ENCODE results near the gene ALDH1L1.
A peak's percentile ranks its signal among the peaks of the same experiment; 100 is the strongest.
"Not testable (repeated sequence)": the region's sequence is repeated elsewhere in the genome, so short reads cannot be mapped to it uniquely, and the experiment has no call there.

The ALDH1L1 gene

DNA sequence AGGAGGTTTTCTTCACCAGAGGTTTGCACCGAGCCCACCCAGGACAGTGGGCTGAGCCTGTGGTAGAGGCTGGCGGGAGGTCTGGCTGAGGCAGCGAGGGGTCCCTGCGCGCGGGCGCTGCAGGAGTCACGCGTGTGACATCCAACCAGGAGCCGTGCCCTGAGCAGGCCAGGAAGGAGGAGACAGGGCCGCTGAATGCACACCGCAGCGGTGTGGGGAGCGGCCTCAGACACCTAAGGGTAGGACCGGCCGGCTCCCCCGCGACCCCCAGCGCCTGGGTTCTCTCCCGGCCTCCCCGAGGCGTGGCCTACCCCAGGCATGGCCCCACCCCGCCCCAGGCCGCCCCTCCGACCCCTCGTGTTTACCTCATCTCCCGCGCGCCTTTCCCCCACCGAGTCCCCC is 96.9 kb downstream of the ALDH1L1 start:
- peak; percentile 14 to 33 (median 14) for DNase-seq (ENCODE audit: low read depth in 3 of 3)

DNA sequence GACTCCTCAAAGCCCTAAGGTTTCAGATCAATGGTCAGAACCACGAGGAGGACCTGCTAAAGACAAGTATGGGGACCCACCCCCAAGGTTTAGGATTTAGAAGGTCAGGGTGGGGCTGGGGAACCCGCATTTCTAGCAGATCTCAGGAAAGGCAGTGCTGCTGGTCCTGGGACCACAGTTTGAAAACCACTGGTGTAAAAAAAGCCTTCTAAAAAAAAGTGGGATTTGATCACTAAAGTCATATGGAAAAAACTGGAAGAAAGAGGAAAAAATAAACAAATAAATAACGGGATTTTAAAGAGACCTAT is 97.3 kb downstream of the ALDH1L1 start:
- DNase-seq (ENCODE audit: low read depth in 3 of 3): no peak

- DNase-seq (ENCODE audit: low read depth in 3 of 3): no peak
Measured at GRCh38 chr3:126082362-126083137, 97.8 kb downstream of the ALDH1L1 start.

- no peak for DNase-seq (ENCODE audit: low read depth in 3 of 3)
Measured at GRCh38 chr3:126081618-126082361, 98.6 kb downstream of the ALDH1L1 start.

GRCh38 chr3:126080970-126081369 is 99.4 kb downstream of the ALDH1L1 start:
- no peak for DNase-seq (ENCODE audit: low read depth in 3 of 3)

GRCh38 chr3:126078866-126079265 is 101.5 kb downstream of the ALDH1L1 start:
- no peak for DNase-seq (ENCODE audit: low read depth in 3 of 3)

DNA sequence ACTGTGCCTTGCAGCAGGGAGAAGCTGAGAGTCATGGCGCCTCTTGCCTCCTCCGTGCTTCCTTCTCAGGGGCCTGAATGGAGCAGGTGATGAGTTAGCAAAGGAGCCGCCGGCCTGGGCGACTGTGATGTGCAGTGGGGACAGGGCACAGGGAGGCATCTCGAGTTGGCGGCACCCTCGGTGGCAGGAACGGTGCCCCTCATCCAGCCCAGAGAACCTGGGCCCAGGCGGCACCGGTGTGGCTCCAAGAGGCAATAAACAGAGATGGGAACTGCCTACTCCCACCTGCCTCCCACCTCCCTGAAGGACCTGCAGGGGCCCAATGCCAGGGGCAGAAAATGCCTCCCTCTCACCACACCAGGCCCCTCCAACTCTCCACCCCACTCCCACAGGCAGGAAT is 102.6 kb downstream of the ALDH1L1 start:
- no peak for DNase-seq (ENCODE audit: low read depth in 3 of 3)

DNA sequence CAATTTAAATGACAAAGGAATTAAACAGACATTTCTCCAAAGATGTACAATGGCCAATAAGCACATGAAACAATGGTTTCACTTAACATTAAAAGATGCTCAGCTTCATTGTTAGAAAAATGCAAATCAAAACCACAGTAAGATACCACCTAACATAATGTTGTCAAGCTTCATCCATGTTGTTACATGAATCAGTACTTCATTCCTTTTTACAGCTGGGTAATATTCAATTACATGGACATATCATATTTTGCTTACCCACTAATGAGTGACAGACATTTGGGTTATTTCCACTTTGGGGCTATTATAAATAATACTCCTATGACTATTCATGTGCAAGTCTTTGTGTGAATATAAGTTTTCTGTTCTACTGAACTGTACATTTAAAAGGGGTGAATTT is 104.2 kb downstream of the ALDH1L1 start:
- DNase-seq (ENCODE audit: low read depth in 3 of 3): no peak

DNA sequence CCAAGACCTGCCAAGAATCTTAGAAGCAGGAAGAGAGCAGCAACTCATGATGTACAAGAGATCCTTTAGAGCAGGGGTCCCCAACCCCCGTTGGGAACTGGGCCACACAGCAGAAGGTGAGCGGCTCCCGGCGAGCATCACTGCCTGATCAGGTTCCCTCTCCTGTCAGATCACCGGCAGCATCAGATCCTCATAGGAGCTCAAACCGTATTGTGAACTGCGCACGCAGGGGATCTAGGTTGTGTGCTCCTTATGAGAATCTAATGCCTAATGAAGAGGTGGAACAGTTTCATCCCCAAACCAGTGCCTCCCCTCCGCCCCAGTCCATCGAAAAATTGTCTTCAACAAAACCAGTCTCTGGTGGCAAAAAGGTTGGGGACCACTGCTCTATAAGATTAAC is 110.2 kb downstream of the ALDH1L1 start:
- no peak for DNase-seq (ENCODE audit: low read depth in 3 of 3)

DNA sequence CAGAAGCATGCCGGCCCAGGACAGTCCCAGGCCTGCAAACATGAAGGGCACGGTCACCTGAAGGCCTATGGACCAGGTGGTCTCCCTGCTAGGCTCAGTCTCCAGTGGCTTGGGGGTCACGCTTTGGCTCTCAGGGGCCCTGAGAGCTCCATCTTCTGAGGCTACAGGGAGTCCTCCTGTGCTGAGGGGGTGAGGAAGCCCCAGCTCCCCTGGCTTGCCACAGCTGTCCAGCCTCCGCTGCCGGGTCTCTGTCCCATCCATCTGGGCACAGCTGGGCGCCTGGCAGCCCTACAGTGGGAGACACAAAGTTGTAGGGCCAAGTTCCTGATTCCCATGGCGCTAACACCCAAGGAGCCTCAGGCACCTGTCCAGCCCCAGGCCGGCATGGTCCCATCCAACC is 112.4 kb downstream of the ALDH1L1 start:
- no peak for DNase-seq (ENCODE audit: low read depth in 3 of 3)

GRCh38 chr3:126066676-126067075 is 113.7 kb downstream of the ALDH1L1 start:
- DNase-seq (ENCODE audit: low read depth in 3 of 3): not testable (repeated sequence)

GRCh38 chr3:126065876-126066275 is 114.5 kb downstream of the ALDH1L1 start:
- no peak for DNase-seq (ENCODE audit: low read depth in 3 of 3)

- DNase-seq (ENCODE audit: low read depth in 3 of 3): no peak
Measured at GRCh38 chr3:126064627-126065258, 115.6 kb downstream of the ALDH1L1 start.

DNA sequence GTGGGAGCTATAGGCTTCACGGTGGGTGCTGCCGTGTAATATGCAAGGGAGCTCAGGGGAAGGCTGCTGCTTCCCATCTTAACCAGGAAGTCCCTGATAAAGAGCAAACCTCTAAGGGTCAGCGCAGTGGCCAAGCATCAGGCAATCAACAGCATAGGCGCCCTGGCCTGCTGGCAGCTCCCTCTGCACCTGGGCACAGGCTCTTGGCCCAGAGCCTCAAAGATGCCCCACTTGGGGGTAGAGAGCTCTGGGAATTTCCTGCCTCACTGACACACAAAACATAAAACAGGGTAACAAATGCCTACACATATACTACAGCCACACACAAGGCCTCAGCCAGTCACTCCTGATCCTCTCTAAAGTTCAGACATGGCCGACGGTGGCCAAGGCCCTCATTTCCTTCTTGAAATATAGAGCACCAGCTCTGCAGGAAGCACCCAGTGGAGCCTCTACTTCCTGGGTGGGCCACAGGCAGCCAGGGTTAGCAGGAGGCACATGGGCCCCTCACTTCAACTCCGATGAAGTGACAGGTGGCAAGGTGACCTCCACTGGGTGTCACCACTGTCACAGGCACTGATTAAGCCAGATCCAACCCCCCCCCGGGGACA is 116.9 kb downstream of the ALDH1L1 start:
- DNase-seq (ENCODE audit: low read depth in 3 of 3): no peak

- DNase-seq (ENCODE audit: low read depth in 3 of 3): no peak
Measured at GRCh38 chr3:126061301-126062032, 118.9 kb downstream of the ALDH1L1 start.

- no peak for DNase-seq (ENCODE audit: low read depth in 3 of 3)
Measured at GRCh38 chr3:126060613-126061145, 119.7 kb downstream of the ALDH1L1 start.

DNA sequence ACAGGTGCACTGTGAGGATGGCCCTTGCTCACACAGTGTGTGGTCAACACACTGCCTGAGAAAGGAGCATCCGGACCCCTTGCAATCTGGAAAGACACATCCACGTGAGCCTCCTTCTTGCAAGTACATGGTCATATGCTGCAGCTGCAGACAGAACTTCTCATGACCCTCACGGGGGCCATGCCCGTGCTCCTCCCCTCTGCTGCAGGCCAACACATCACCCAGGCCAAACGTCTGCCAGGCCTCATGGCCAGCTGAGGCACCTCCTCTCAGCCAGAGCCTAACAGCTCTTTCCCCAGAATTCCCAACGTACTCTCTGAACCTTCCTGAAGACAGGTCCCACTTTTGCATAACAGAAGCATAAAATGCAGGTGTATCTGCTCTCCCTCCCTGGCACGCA is 121.7 kb downstream of the ALDH1L1 start:
- DNase-seq (ENCODE audit: low read depth in 3 of 3): no peak

- no peak for DNase-seq (ENCODE audit: low read depth in 3 of 3)
Measured at GRCh38 chr3:126057936-126058335, 122.5 kb downstream of the ALDH1L1 start.

GRCh38 chr3:126057501-126057819 is 122.9 kb downstream of the ALDH1L1 start:
- DNase-seq (ENCODE audit: low read depth in 3 of 3): no peak

- DNase-seq (ENCODE audit: low read depth in 3 of 3): no peak
Measured at GRCh38 chr3:126056681-126057500, 123.5 kb downstream of the ALDH1L1 start.

DNA sequence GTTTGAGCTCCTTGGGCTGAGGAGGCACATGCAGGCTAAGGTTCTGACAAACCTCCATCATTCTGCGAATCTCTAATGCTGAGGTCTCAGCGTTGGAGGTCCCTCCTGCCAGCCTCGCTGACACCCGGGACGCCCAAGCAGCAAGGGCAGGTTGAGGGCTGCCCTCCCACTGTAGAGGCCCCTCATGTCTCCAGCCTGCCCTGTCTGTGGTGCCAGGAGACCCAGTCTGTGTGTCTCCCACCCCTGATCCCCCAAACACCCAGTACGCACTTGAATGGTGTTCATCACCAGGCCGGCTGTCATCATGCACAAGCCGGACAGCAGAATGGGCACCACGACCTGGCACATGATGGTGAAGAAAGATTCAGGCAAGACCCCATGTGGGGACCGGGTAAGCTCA is 124.3 kb downstream of the ALDH1L1 start:
- no peak for DNase-seq (ENCODE audit: low read depth in 3 of 3)
